Fibroblast of villous mesenchyme (primary cell): Measurements from ENCODE around the gene CHRD. TPM values are rescaled to one million over a fixed set of nuclear protein-coding genes. Genes with fewer than 3 reads are reported as not detected.

Experiments
- DNase-seq: peaks from one replicate; pipeline ENCODE4 v3.0.0-alpha.2; 2010; ENCODE audit warnings: low read depth
- H3K4me3 ChIP-seq: 2 replicates; pipeline ENCODE4 v1.5.1; 2011; ENCODE audit warnings: low read depth, mild to moderate bottlenecking, low read length
- CTCF ChIP-seq: IDR thresholded peaks from 2 replicates; pipeline ENCODE4 v1.5.1; 2012; ENCODE audit warnings: low read depth, mild to moderate bottlenecking, low read length; ENCODE audit not compliant: insufficient read depth
- total RNA-seq: library from RNA; depleted of rRNA; stranded (reverse); fragments of >200 nt; gene quantifications from 2 replicates; pipeline ENCODE4 v1.2.3, GENCODE V29; 2012

The CHRD gene
- total RNA-seq, 1 donor = 1.7 TPM

GRCh38 chr3:184348057-184348382 is 31.8 kb upstream of the CHRD start:
- TF ChIP-seq CTCF = no peak
- no peak overlapping the region for H3K4me3 ChIP-seq
- no peak for DNase-seq

- no peak for DNase-seq
- TF ChIP-seq CTCF = no peak
- no peak overlapping the region for H3K4me3 ChIP-seq
These were observed 30.0 kb upstream of the CHRD start for GRCh38 chr3:184349563-184350470.

- DNase-seq = no peak
- no peak overlapping the region for H3K4me3 ChIP-seq
- TF ChIP-seq CTCF = no peak
These were observed 29.2 kb upstream of the CHRD start for GRCh38 chr3:184350618-184351017.

GRCh38 chr3:184351511-184352148 is 28.2 kb upstream of the CHRD start:
- TF ChIP-seq CTCF = no peak
- H3K4me3 ChIP-seq = no peak overlapping the region
- no peak for DNase-seq

- H3K4me3 ChIP-seq = no peak overlapping the region
- DNase-seq = no peak
- TF ChIP-seq CTCF = no peak
These were observed 27.6 kb upstream of the CHRD start for GRCh38 chr3:184352149-184352785.

GRCh38 chr3:184352897-184353545 is 26.8 kb upstream of the CHRD start:
- no peak for TF ChIP-seq CTCF
- H3K4me3 ChIP-seq = no peak overlapping the region
- DNase-seq = no peak
